Skeletal muscle satellite cell (primary cell): ENCODE results near the gene LAMB4.
A peak's percentile ranks its signal among the peaks of the same experiment; 100 is the strongest.

ENCODE experiments used
- H3K27me3 ChIP-seq: 2 replicates; pipeline ENCODE4 v1.7.0; 2013; ENCODE audit warnings: low read length; ENCODE audit not compliant: control insufficient read depth, insufficient read depth
- H3K36me3 ChIP-seq: 2 replicates; pipeline ENCODE4 v1.7.0; 2013; ENCODE audit warnings: mild to moderate bottlenecking, control low read depth, low read length; ENCODE audit not compliant: insufficient read depth
- H3K4me1 ChIP-seq: 2 replicates; pipeline ENCODE4 v1.7.0; 2013; ENCODE audit warnings: low read length; ENCODE audit not compliant: control insufficient read depth, insufficient read depth
- H3K4me2 ChIP-seq: 2 replicates; pipeline ENCODE4 v1.7.0; 2013; ENCODE audit warnings: mild to moderate bottlenecking, low read length
- H3K4me3 ChIP-seq: 2 replicates; pipeline ENCODE4 v1.7.0; 2013; ENCODE audit warnings: low read length
- H3K9ac ChIP-seq: 2 replicates; pipeline ENCODE4 v1.7.0; 2013; ENCODE audit warnings: mild to moderate bottlenecking, low read depth, low read length, moderate library complexity
- H3K9me3 ChIP-seq: replicated peaks from 2 replicates; pipeline ENCODE4 v1.7.0; 2013; ENCODE audit warnings: mild to moderate bottlenecking, control low read depth, low read length

Gene LAMB4

DNA sequence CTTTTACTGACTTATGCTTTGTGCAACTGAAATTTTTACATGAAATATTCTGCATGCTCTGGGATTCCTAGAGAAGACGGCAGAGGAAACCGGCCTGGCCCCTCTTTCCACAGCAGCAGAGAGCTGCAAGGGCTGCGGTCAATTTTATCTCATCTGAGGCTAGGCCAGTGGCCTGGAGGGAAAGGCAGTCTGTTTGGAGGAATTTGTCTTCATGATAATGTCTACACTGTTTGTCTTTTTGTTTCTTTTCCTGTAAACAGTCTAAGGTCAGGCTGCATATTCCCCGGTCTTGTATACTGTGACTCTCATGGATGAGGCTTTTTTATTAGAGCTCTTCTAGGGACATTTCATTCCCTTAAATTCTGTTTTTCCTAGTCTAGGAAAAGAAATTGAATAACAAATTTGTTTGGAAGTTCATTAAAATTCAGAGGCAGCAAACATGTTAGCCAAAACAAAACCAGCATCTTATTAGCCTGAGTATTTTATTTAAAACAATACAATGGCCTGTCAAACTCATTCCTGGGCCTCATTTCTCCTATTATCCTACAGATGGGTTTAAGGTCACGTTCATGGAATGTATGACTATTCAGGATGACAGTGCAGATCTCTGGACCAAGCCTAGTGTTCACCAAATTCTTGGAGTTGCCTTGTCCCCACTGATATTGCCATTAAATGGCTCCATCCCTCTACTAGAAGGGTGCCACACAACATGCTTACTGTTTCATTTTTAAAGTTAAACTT lies 26.4 kb downstream of the LAMB4 start:
- Histone ChIP-seq H3K36me3 (no peaks in the 10 kb centered on the region), H3K4me3 (no peak overlapping the region), H3K9ac (no peak overlapping the region)

DNA sequence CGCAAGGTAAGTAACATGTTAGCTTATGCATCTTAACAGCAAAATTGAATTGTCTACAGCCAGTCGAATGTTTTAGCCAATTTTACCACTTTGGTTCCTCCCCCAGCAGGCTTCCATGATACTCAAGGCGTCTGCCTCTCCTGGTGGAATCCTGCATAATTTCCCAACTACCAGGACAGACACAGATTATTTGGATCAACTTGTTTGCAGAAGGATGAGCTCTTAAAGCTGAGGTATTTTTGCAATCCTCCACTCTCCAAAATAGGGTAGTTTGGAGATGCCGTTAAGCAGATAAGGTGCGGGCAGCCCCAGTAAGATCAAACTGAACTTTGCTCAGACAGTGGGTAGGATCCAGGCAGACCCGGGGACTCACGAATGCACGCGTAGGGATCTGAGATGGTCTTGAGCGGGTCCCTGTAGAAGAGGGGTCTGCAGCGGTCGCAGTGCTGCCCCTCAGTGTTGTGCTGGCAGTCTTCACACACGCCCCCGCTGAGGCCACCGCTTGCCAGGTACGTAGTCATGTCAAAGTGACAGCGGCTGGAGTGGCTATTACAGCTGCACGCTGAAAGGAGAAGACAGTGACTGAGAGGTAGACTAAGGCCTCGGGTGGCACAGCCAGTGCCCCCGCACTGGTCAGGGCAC lies 27.4 kb downstream of the LAMB4 start:
- Histone ChIP-seq H3K9me3 (no peaks in the 10 kb centered on the region), H3K27me3 (no peaks in the 10 kb centered on the region), H3K4me1 (peaks cover 7% of the 10 kb centered on the region), H3K36me3 (no peaks in the 10 kb centered on the region), H3K4me3 (no peak overlapping the region), H3K4me2 (no peak overlapping the region), H3K9ac (no peak overlapping the region)

More for the DNA sequence above, 26.4 kb downstream of the LAMB4 start:
- Histone ChIP-seq H3K9me3 (no peaks in the 10 kb centered on the region), H3K27me3 (no peaks in the 10 kb centered on the region), H3K4me2 (no peak overlapping the region), H3K4me1 (peaks cover 7% of the 10 kb centered on the region)

DNA sequence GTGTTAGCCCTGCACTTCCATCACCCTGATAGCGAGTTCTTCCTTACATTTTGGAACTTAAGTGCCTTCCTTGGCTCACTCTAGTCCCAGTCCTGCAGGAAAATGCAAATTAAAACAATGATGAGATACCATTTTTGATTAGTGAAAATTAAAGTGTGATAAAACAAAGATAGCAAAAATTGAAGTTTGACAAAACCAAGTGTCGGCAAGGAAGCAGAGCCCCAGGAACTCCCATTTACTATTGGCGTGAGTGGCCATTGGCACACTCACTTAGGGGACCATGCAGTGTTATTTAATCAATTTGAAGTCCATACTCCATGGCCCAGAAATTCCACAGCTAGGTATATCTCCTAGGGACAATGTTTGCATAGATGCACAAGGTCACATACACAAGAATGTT lies 28.4 kb downstream of the LAMB4 start:
- H3K36me3 ChIP-seq, result no peaks in the 10 kb centered on the region
- H3K4me2 ChIP-seq, result no peak overlapping the region
- no peak overlapping the region for H3K9ac ChIP-seq
- no peak overlapping the region for H3K4me3 ChIP-seq
- no peaks in the 10 kb centered on the region for H3K27me3 ChIP-seq
- peaks cover 7% of the 10 kb centered on the region for H3K4me1 ChIP-seq
- H3K9me3 ChIP-seq, result no peaks in the 10 kb centered on the region

DNA sequence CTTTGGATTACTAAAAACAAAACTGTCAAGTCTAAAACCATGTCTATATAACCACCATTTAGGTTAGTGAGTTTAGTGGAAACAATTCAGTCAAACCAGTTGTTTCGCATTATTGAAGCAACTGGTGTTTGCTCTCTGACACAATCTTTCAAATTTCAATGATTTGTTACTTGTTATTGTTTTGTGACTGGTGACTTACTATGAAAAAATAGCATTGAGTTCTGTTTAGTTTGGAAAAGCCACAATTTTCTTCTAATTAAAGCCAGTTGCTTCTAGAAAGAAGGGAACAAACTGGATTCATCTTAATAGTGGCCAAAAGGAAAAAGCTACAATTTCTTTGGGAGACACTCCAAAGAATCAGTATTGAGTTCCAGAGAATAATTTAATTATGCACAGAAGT lies 30.4 kb downstream of the LAMB4 start:
- no peaks in the 10 kb centered on the region for H3K9me3 ChIP-seq
- peaks cover 20% of the 10 kb centered on the region for H3K4me1 ChIP-seq
- H3K4me2 ChIP-seq, result no peak overlapping the region
- no peak overlapping the region for H3K4me3 ChIP-seq
- H3K9ac ChIP-seq, result no peak overlapping the region
- H3K27me3 ChIP-seq, result no peaks in the 10 kb centered on the region
- no peaks in the 10 kb centered on the region for H3K36me3 ChIP-seq

DNA sequence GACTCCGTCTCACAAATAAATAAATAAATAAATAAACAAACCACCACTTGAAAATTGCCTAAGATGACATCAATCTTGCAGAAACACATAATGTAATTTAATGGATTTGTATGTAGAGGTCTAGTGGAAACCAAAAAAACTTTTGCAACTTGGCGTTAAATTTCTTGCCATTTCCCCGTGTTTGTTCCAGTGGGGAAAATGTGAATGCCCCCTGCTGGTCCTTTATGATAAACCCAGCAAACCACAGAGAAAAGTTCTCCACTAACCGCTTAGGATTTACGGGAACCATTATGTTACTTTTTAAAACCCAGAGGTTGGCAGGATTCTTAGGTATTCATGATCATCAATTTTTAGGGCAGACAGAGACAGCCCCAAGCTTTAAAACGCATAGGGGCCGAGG lies 32.5 kb downstream of the LAMB4 start:
- H3K9me3 ChIP-seq, result no peaks in the 10 kb centered on the region

DNA sequence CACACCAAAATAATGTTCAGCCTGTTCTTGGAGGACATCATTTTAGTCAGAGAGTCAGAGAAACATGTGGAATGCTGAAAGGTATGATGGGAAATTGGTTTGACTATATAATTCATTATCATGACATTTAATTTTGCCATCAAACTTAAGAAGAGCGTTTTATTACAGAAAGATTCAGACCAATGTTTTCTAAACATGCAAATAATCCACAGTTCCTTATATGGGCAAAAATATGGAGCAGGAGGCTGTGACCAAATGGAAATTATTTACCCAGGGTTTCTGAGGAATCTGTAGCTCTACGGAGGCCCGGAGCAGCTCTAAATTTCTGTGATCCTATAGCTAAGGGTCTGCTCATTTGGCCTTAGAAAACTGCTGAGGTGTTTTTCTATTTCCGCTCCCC lies 33.2 kb downstream of the LAMB4 start:
- Histone ChIP-seq H3K27me3 (no peaks in the 10 kb centered on the region), H3K4me2 (no peak overlapping the region), H3K4me3 (no peak overlapping the region), H3K36me3 (no peaks in the 10 kb centered on the region), H3K9me3 (no peaks in the 10 kb centered on the region), H3K4me1 (peaks cover 28% of the 10 kb centered on the region), H3K9ac (no peak overlapping the region)

More for the DNA sequence above, 32.5 kb downstream of the LAMB4 start:
- H3K36me3 ChIP-seq, result no peaks in the 10 kb centered on the region
- H3K27me3 ChIP-seq, result no peaks in the 10 kb centered on the region
- no peak overlapping the region for H3K4me2 ChIP-seq
- no peak overlapping the region for H3K4me3 ChIP-seq
- peaks cover 28% of the 10 kb centered on the region for H3K4me1 ChIP-seq
- H3K9ac ChIP-seq, result no peak overlapping the region

DNA sequence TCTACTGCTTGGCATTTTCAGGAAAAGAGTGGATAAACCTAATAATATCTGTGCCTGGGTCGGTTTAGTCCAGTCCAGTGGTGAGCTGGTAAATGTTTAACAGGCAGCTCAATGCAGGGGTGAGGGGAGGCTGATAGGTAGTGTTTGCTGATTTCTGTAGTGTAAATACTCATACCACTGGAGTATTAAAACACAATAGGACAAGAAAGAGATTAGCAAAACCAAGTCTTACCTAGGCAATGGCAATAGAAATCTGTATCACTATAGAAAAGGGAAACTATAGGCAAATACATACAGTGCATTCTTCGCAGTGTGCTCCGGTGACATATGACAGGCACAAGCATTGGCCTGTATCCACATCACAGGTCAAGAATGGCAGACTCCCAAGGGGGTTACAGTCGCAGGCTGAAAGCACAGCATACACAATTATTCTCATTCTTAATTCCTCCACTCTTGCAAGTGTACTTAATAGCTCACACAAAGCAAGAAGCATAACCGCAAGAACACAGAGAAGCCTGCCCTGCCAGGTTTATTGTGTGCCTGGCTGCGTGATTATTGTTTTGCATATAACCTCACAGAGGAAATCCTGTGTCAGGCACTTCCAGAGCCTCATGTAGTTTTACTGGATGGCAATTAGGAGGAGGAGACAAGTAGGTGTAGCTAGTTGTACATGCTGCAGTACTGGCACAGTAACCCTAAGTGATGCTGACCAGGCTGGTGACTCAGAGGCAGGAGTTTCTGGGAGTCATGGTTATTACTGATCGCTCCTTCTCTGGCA lies 35.0 kb downstream of the LAMB4 start:
- H3K36me3 ChIP-seq, result no peaks in the 10 kb centered on the region
- H3K9me3 ChIP-seq, result no peaks in the 10 kb centered on the region
- H3K4me1 ChIP-seq, result peaks cover 28% of the 10 kb centered on the region
- no peaks in the 10 kb centered on the region for H3K27me3 ChIP-seq
- no peak overlapping the region for H3K9ac ChIP-seq
- no peak overlapping the region for H3K4me3 ChIP-seq
- H3K4me2 ChIP-seq, result peak overlapping the region; percentile 59

DNA sequence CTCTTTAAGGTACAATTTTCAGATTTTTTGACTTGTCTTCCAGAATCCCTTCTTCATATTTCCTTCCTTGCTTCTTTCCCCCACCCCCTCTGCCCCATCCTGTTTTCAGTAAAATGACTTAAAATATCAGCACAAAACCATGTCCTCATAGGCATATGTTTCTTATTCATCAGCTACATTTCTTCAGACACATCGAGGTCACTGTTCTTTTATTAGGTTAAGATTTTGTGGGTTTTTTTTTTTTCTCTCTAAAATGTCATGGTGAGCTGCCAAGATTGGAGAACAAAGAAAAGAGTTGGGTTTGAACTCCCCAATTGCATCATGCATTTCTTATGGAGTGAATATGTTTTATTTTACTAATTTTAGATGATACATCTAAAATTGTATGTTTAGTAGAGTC lies 35.8 kb downstream of the LAMB4 start:
- Histone ChIP-seq H3K4me3 (no peak overlapping the region), H3K9ac (peak overlapping the region; percentile 25), H3K36me3 (no peaks in the 10 kb centered on the region), H3K4me1 (peaks cover 28% of the 10 kb centered on the region), H3K9me3 (no peaks in the 10 kb centered on the region), H3K4me2 (peak overlapping the region; percentile 15), H3K27me3 (no peaks in the 10 kb centered on the region)

DNA sequence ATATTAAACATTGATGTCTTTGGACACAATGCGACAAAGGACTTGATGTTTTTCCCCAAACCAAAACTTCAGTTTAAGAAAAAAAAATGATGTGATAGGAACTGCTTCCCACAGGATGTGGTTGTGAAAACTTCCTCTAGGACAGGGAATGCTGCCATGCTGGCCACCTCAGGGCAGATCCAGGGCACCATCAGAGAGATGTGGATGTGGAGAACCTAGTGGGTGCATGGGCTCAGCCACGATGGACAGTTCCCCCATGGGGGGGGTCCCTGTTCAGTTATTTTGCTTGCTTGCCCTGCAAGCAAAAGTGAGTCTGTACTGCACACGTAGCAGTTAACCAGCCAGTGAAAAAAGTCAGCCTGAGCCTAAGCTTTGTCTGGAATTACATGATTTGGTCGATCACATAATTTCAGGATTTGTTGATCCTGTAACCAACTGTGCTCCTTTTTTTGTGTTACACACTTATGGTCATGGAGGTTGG lies 36.3 kb downstream of the LAMB4 start:
- H3K4me3 ChIP-seq, result no peak overlapping the region
- H3K4me1 ChIP-seq, result peaks cover 28% of the 10 kb centered on the region
- peak overlapping the region; percentile 15 for H3K4me2 ChIP-seq
- H3K9me3 ChIP-seq, result no peaks in the 10 kb centered on the region
- H3K9ac ChIP-seq, result peak overlapping the region; percentile 25
- no peaks in the 10 kb centered on the region for H3K27me3 ChIP-seq
- H3K36me3 ChIP-seq, result no peaks in the 10 kb centered on the region

DNA sequence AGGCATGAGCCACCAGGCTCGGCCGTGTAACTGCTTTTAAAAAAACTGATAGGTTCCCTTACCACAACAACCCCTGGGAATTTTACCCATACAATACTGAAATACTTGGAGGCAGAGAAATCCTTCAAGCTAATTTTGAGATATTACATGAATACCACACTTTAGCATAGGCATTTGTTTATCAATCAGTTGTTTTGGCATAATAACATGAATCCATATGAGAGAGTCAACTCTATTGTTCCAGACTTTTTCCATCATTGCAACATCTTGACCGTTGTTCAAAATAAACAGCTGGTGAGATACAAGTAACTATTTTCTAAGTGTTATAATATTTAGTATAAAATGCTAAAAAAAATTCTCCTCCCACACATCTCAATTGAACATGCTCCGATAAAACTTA lies 36.8 kb downstream of the LAMB4 start:
- Histone ChIP-seq H3K4me2 (no peak overlapping the region), H3K4me3 (no peak overlapping the region), H3K36me3 (no peaks in the 10 kb centered on the region), H3K9ac (peak overlapping the region; percentile 25), H3K9me3 (no peaks in the 10 kb centered on the region), H3K4me1 (peaks cover 28% of the 10 kb centered on the region), H3K27me3 (no peaks in the 10 kb centered on the region)

DNA sequence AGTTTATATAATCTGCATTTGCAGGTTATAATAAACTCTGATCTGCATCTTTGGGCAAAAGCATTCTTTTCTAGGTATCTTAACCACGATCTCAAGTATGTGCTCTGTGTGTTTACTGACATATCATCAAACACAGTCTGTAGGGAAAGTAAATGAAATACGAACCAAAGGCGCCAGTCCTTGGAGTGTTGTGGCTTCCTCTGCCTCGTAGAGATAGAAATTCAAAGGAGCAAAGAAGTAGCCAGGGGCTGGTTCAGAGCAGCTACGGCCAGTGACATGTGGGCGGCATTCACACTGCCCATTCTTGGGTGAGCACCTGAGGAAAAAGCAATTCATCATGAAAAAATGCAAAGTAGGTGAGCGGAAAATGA lies 38.7 kb downstream of the LAMB4 start:
- Histone ChIP-seq H3K4me3 (no peak overlapping the region), H3K4me1 (peaks cover 33% of the 10 kb centered on the region), H3K4me2 (no peak overlapping the region), H3K9me3 (no peaks in the 10 kb centered on the region), H3K27me3 (no peaks in the 10 kb centered on the region), H3K36me3 (no peaks in the 10 kb centered on the region), H3K9ac (no peak overlapping the region)
